Prostate gland (tissue), 2 donors: ENCODE results near the gene IQCF5. TPM values are rescaled to one million over a fixed set of nuclear protein-coding genes. Genes with fewer than 3 reads are reported as not detected.

ENCODE experiments used
- DNase-seq: peaks from one replicate; pipeline ENCODE4 v3.0.0-alpha.2; 2019; ENCODE audit warnings: low spot score
- H3K27ac ChIP-seq, 2 donors: fragments of 200-600 bp; sonication (generic); 2 replicates each; pipeline ENCODE4 v1.5.1; 2017 to 2019
- H3K27me3 ChIP-seq: fragments of 200-600 bp; sonication (generic); replicated peaks from 2 replicates; pipeline ENCODE4 v1.5.1; 2019; ENCODE audit not compliant: insufficient read depth
- H3K36me3 ChIP-seq, 2 donors: fragments of 200-600 bp; sonication (generic); 1 replicate in 1 of 2; 2 replicates in 1 of 2; pipeline versions ENCODE4 v1.5.1 to v1.8.1; 2017 to 2019
- H3K4me1 ChIP-seq: fragments of 200-600 bp; sonication (generic); replicated peaks from 2 replicates; pipeline ENCODE4 v1.5.1; 2019
- H3K4me3 ChIP-seq, 2 donors: fragments of 200-600 bp; sonication (generic); 2 replicates each; pipeline ENCODE4 v1.5.1; 2017 to 2019
- H3K9me3 ChIP-seq: fragments of 200-600 bp; sonication (generic); 2 replicates; pipeline ENCODE4 v1.5.1; 2017
- CTCF ChIP-seq, 4 experiments: fragments of 200-600 bp in 2 of 4; fragments of 450-650 bp in 2 of 4; sonication (generic) in 2 of 4; IDR thresholded peaks; 1 replicate in 3 of 4; 2 replicates in 1 of 4; pipeline ENCODE4 v1.5.1; 2016 to 2019; ENCODE audit warnings: antibody characterized with exemption in 4 of 4, mild to moderate bottlenecking in 2 of 4, moderate library complexity in 2 of 4
- POLR2A ChIP-seq: fragments of 450-650 bp; IDR thresholded peaks from one replicate; pipeline ENCODE4 v1.6.1; 2016; ENCODE audit warnings: antibody characterized with exemption, mild to moderate bottlenecking
- POLR2AphosphoS5 ChIP-seq: sonication (generic); formaldehyde crosslinking; IDR thresholded peaks from one replicate; pipeline ENCODE4 v1.6.1; 2017; ENCODE audit warnings: antibody characterized with exemption
- WGBS: methylation state at CpG from one replicate; pipeline ENCODE4 v1.1.5; 2018; 5-methylcytosine and 5-hydroxymethylcytosine counted together
- intact Hi-C: fragments of 100-400 bp; cut with DNase I; formaldehyde crosslinking; loops from one replicate; pipeline ENCODE4 v1.14.2; 2022
- total RNA-seq, 2 donors: library from RNA; depleted of rRNA; stranded (reverse); fragments of >200 nt; gene quantifications; one replicate each; pipeline ENCODE4 v1.1.0, GENCODE V29; 2016

IQCF5 gene
- total RNA-seq, 2 donors from 2014 or later, result 2.0 TPM; not detected in 1

GRCh38 chr3:51876186-51876585, 785 bp upstream of the IQCF5 start:
- no peaks in the 10 kb centered on the region for H3K9me3 ChIP-seq
- no peaks in the 10 kb centered on the region for H3K27me3 ChIP-seq
- no peaks in the 10 kb centered on the region for H3K4me1 ChIP-seq
- 35% methylated on average over 6 of the region's 6 CpGs for WGBS
- H3K36me3 ChIP-seq, result no peaks in the 10 kb centered on the region
- no peak for TF ChIP-seq CTCF (IDR thresholded peaks at IDR 0.05)
- DNase-seq, result no peak
- intact Hi-C loops, result no loop called here
- no peak overlapping the region for H3K4me3 ChIP-seq
- no peak overlapping the region for H3K27ac ChIP-seq

GRCh38 chr3:51874889-51875288, 512 bp downstream of the IQCF5 start:
- H3K9me3 ChIP-seq, result no peaks in the 10 kb centered on the region
- no peak overlapping the region for H3K4me3 ChIP-seq
- 59% methylated on average over 4 of the region's 4 CpGs for WGBS
- H3K4me1 ChIP-seq, result no peaks in the 10 kb centered on the region
- DNase-seq, result no peak
- intact Hi-C loops, result no loop called here
- no peak overlapping the region for H3K27ac ChIP-seq
- TF ChIP-seq CTCF (IDR thresholded peaks at IDR 0.05) (no peak), POLR2A (no peak), POLR2AphosphoS5 (no peak)
- no peaks in the 10 kb centered on the region for H3K36me3 ChIP-seq
- no peaks in the 10 kb centered on the region for H3K27me3 ChIP-seq

GRCh38 chr3:51874411-51874810, 990 bp downstream of the IQCF5 start:
- no peak for TF ChIP-seq POLR2A
- no peak for TF ChIP-seq CTCF (IDR thresholded peaks at IDR 0.05)
- TF ChIP-seq POLR2AphosphoS5, result no peak
- Histone ChIP-seq H3K36me3 (no peaks in the 10 kb centered on the region), H3K4me3 (no peak overlapping the region), H3K4me1 (no peaks in the 10 kb centered on the region), H3K27ac (no peak overlapping the region), H3K27me3 (no peaks in the 10 kb centered on the region), H3K9me3 (no peaks in the 10 kb centered on the region)
- DNase-seq, result no peak
- 87% methylated on average over 2 of the region's 2 CpGs for WGBS
- intact Hi-C loops, result no loop called here

- Histone ChIP-seq H3K27me3 (no peaks in the 10 kb centered on the region), H3K36me3 (no peaks in the 10 kb centered on the region), H3K27ac (no peak overlapping the region), H3K4me3 (no peak overlapping the region), H3K4me1 (no peaks in the 10 kb centered on the region), H3K9me3 (no peaks in the 10 kb centered on the region)
- no peak for DNase-seq
- intact Hi-C loops, result no loop called here
- 88% methylated on average over 10 of the region's 10 CpGs for WGBS
- TF ChIP-seq POLR2AphosphoS5, result no peak
- no peak for TF ChIP-seq CTCF (IDR thresholded peaks at IDR 0.05)
- no peak for TF ChIP-seq POLR2A
Measured at GRCh38 chr3:51873876-51874275, 1.5 kb downstream of the IQCF5 start.

GRCh38 chr3:51873253-51873766, 2.1 kb downstream of the IQCF5 start:
- no peaks in the 10 kb centered on the region for H3K27me3 ChIP-seq
- H3K4me3 ChIP-seq, result no peak overlapping the region
- H3K27ac ChIP-seq, result no peak overlapping the region
- 65% methylated on average over 1 of the region's 1 CpG for WGBS
- no peaks in the 10 kb centered on the region for H3K4me1 ChIP-seq
- no peak for DNase-seq
- H3K36me3 ChIP-seq, result no peaks in the 10 kb centered on the region
- intact Hi-C loops, result no loop called here
- no peaks in the 10 kb centered on the region for H3K9me3 ChIP-seq
- no peak for TF ChIP-seq POLR2AphosphoS5
- TF ChIP-seq POLR2A, result no peak
- no peak for TF ChIP-seq CTCF (IDR thresholded peaks at IDR 0.05)
